ENCODE data around the gene GGN. TPM values are rescaled to one million over a fixed set of nuclear protein-coding genes. Genes with fewer than 3 reads are reported as not detected.

The GGN gene
- total and polyA plus RNA-seq, 9 of the 15 experiments (the other 6 are each of a cell fraction or from before 2014, with no cell fraction given): 0.15 to 0.33 TPM; not detected in 7

DNA sequence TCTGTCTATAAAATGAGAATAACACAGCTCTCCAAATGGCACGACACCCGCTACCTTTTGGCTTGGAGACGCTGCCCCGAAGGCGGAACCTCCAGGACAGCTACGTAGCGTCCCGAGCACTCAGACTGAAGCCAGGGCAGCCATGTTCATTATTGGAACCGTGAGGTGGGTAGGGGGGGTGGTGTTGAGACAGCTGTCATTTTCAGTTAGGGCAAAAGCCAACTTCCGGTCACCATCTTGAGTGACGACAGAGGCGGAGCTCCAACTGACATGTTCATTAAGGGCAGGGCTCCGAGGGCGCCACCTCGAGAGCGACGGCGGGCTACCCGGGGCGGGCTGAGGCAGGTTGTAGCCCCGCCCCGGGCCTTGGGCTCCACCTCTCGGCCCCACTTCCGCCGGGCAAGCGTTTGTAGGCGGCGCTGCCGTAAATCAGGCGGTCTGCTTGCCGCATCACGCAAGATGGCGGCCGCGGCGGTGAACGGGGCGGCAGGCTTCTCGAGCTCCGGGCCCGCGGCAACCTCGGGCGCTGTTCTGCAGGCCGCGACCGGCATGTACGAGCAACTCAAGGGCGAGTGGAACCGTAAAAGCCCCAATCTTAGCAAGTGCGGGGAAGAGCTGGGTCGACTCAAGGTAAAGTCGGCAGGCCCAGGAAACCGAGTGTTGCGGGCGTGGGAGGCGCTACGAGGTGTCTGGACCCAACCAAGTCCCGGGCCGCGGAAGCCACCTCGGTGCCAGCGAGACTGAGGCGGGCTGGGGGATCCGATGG lies 13.3 kb downstream of the GGN start, which contains the start of gene PSMD8 (continued):
- TF ChIP-seq TCFL5 (CRISPR knock-in tag; conservative IDR thresholded peaks at IDR 0.05) (no peak), HIVEP1 (CRISPR knock-in tag; IDR thresholded peaks at IDR 0.05) (no peak), KLF10 (CRISPR knock-in tag; IDR thresholded peaks at IDR 0.05) (no peak), HEY1 (CRISPR knock-in tag; IDR thresholded peaks at IDR 0.05; ENCODE audit: borderline replicate concordance) (no peak), ARHGAP35 (IDR thresholded peaks at IDR 0.05; ENCODE audit: partially characterized antibody) (no peak), PCBP2 (IDR thresholded peaks at IDR 0.05; ENCODE audit: low read depth, low read length, poor library complexity, severe bottlenecking) (no peak), RAD51 (IDR thresholded peaks at IDR 0.05; ENCODE audit: borderline replicate concordance, low read depth) (no peak), MTA1 (IDR thresholded peaks at IDR 0.05; ENCODE audit: borderline replicate concordance) (no peak; the same call in 1 of the 2 replicates), NEUROD1 (IDR thresholded peaks at IDR 0.05; ENCODE audit: borderline replicate concordance, low read depth, low read length, partially characterized antibody) (no peak), ZNF583 (CRISPR knock-in tag; IDR thresholded peaks at IDR 0.05) (no peak), DDX20 (tag; IDR thresholded peaks at IDR 0.05; ENCODE audit: low read depth) (no peak), SMAD2 (IDR thresholded peaks at IDR 0.05; ENCODE audit: low read depth, low read length) (no peak), DNMT1 (IDR thresholded peaks at IDR 0.05) (no peak), NFYB (IDR thresholded peaks at IDR 0.05; ENCODE audit: extremely low read depth, insufficient read length) (no peak), U2AF1 (optimal IDR thresholded peaks at IDR 0.05; ENCODE audit: low read depth, low read length) (no peak), FOXJ2 (tag; IDR thresholded peaks at IDR 0.05) (peak; percentile 23; the same call in 1 of the 2 replicates), BCOR (IDR thresholded peaks at IDR 0.05) (peak; percentile 70), POU5F1 (IDR thresholded peaks at IDR 0.05; ENCODE audit: borderline replicate concordance, low read depth, low read length, partially characterized antibody) (no peak), ZNF324 (CRISPR knock-in tag; IDR thresholded peaks at IDR 0.05) (no peak), MYNN (IDR thresholded peaks at IDR 0.05) (no peak), MYNN (CRISPR knock-in tag; IDR thresholded peaks at IDR 0.05) (no peak), BRF1 (IDR thresholded peaks at IDR 0.05; ENCODE audit: borderline replicate concordance, extremely low read depth, insufficient read length) (no peak), ZNF431 (CRISPR knock-in tag; IDR thresholded peaks at IDR 0.05) (0 out of 2 replicates have a peak, but pooled peaks have one; percentile 37)
- TF ChIP-seq, protein P1, sequence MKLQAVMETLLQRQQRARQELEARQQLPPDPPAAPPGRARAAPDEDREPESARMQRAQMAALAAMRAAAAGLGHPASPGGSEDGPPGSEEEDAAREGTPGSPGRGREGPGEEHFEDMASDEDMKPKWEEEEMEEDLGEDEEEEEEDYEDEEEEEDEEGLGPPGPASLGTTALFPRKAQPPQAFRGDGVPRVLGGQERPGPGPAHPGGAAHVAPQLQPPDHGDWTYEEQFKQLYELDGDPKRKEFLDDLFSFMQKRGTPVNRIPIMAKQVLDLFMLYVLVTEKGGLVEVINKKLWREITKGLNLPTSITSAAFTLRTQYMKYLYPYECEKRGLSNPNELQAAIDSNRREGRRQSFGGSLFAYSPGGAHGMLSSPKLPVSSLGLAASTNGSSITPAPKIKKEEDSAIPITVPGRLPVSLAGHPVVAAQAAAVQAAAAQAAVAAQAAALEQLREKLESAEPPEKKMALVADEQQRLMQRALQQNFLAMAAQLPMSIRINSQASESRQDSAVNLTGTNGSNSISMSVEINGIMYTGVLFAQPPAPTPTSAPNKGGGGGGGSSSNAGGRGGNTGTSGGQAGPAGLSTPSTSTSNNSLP (IDR thresholded peaks at IDR 0.05; ENCODE audit: borderline replicate concordance, low read depth, low read length): no peak
- TF ChIP-seq, protein P2, sequence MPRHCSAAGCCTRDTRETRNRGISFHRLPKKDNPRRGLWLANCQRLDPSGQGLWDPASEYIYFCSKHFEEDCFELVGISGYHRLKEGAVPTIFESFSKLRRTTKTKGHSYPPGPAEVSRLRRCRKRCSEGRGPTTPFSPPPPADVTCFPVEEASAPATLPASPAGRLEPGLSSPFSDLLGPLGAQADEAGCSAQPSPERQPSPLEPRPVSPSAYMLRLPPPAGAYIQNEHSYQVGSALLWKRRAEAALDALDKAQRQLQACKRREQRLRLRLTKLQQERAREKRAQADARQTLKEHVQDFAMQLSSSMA (CRISPR knock-in tag; IDR thresholded peaks at IDR 0.05): 0 out of 2 replicates have a peak, but pooled peaks have one; percentile 74
- TF ChIP-seq, protein P3, sequence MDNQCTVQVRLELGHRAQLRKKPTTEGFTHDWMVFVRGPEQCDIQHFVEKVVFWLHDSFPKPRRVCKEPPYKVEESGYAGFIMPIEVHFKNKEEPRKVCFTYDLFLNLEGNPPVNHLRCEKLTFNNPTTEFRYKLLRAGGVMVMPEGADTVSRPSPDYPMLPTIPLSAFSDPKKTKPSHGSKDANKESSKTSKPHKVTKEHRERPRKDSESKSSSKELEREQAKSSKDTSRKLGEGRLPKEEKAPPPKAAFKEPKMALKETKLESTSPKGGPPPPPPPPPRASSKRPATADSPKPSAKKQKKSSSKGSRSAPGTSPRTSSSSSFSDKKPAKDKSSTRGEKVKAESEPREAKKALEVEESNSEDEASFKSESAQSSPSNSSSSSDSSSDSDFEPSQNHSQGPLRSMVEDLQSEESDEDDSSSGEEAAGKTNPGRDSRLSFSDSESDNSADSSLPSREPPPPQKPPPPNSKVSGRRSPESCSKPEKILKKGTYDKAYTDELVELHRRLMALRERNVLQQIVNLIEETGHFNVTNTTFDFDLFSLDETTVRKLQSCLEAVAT (IDR thresholded peaks at IDR 0.05): peak in 1 of 2 experiments; percentile 73; a peak in 2 of 4 replicates
- TF ChIP-seq, protein P4, sequence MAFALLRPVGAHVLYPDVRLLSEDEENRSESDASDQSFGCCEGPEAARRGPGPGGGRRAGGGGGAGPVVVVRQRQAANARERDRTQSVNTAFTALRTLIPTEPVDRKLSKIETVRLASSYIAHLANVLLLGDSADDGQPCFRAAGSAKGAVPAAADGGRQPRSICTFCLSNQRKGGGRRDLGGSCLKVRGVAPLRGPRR (CRISPR knock-in tag; IDR thresholded peaks at IDR 0.05): no peak

Data from K562 (cell line).